Muscle layer of duodenum (tissue), 2 donors: ENCODE measurements around the gene LEF1.

ENCODE experiments used
- H3K27ac ChIP-seq: one replicate; pipeline ENCODE4 v1.7.0; 2013; ENCODE audit warnings: mild to moderate bottlenecking, low read length
- H3K27me3 ChIP-seq: one replicate; pipeline ENCODE4 v1.7.0; 2013; ENCODE audit warnings: low read depth, mild to moderate bottlenecking, control low read depth, low read length
- H3K36me3 ChIP-seq, 2 donors: one replicate each; pipeline ENCODE4 v1.7.0; 2013; ENCODE audit warnings: low read length in 2 of 2, control low read depth in 1 of 2, mild to moderate bottlenecking in 1 of 2; ENCODE audit not compliant: insufficient read depth in 2 of 2, control insufficient read depth in 1 of 2
- H3K4me1 ChIP-seq, 2 donors: one replicate each; pipeline ENCODE4 v1.7.0; 2013; ENCODE audit warnings: low read length in 2 of 2, mild to moderate bottlenecking in 2 of 2, control low read depth in 1 of 2, moderate library complexity in 1 of 2; ENCODE audit not compliant: insufficient read depth in 2 of 2, control insufficient read depth in 1 of 2
- H3K4me3 ChIP-seq, 2 donors: one replicate each; pipeline ENCODE4 v1.7.0; 2013; ENCODE audit warnings: low read length in 2 of 2, low read depth in 1 of 2, mild to moderate bottlenecking in 1 of 2
- H3K9me3 ChIP-seq, 2 donors: one replicate each; pipeline ENCODE4 v1.7.0; 2013; ENCODE audit warnings: low read length in 2 of 2, control low read depth in 1 of 2, mild to moderate bottlenecking in 1 of 2; ENCODE audit not compliant: control insufficient read depth in 1 of 2
- donor health status: healthy.

LEF1 gene

GRCh38 chr4:108081256-108081655 is 87.5 kb downstream of the LEF1 start:
- Histone ChIP-seq H3K27me3 (no peaks in the 10 kb centered on the region), H3K27ac (no peak overlapping the region), H3K9me3 (no peaks in the 10 kb centered on the region), H3K4me3 (no peak overlapping the region), H3K36me3 (no peaks in the 10 kb centered on the region), H3K4me1 (no peaks in the 10 kb centered on the region)

DNA sequence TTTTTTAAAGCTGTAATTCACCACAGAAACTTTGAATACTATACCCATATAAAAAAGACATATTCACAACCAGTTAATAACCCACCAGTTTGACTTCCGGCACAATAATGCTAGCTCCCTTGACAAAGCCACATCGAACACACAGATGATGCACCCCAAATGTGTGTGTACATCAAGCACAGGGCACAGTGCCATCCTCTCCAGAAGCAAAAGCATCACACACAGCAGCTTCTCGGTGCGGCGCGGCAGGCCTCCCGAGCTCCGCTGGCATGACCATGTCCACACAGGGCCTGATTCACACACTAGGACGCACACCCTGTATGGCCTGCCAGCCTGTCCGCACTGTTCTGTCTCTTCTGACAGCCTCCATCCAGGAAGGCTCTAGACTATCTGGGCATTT is 88.0 kb downstream of the LEF1 start:
- Histone ChIP-seq H3K9me3 (no peaks in the 10 kb centered on the region), H3K4me1 (no peaks in the 10 kb centered on the region), H3K36me3 (no peaks in the 10 kb centered on the region), H3K4me3 (no peak overlapping the region), H3K27ac (no peak overlapping the region), H3K27me3 (no peaks in the 10 kb centered on the region)

- Histone ChIP-seq H3K4me3 (no peak overlapping the region), H3K4me1 (no peaks in the 10 kb centered on the region), H3K27ac (no peak overlapping the region), H3K9me3 (no peaks in the 10 kb centered on the region), H3K36me3 (no peaks in the 10 kb centered on the region), H3K27me3 (no peaks in the 10 kb centered on the region)
These were observed 90.6 kb downstream of the LEF1 start for GRCh38 chr4:108078024-108078733.

DNA sequence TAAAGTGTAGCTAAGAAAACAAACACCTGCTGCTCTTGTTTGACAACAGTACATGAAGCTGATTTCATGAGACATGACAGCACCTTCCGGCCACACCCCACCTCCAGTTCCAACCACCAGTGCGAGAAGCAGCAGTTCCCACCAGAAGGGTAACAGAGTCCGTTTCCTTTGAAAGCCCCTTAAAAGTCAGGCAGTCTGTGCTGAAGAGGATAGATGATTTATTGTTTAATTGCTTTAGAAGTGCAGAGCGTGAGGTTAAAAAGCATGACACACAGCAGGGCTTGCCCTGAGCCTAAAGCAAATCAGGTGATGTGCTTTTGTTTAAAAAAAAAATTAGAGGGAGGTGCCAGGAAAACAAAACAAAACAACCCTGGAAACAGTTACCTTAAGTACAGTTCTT is 96.4 kb downstream of the LEF1 start:
- Histone ChIP-seq H3K36me3 (no peaks in the 10 kb centered on the region), H3K27ac (no peak overlapping the region), H3K27me3 (no peaks in the 10 kb centered on the region), H3K9me3 (no peaks in the 10 kb centered on the region), H3K4me1 (no peaks in the 10 kb centered on the region), H3K4me3 (no peak overlapping the region)

DNA sequence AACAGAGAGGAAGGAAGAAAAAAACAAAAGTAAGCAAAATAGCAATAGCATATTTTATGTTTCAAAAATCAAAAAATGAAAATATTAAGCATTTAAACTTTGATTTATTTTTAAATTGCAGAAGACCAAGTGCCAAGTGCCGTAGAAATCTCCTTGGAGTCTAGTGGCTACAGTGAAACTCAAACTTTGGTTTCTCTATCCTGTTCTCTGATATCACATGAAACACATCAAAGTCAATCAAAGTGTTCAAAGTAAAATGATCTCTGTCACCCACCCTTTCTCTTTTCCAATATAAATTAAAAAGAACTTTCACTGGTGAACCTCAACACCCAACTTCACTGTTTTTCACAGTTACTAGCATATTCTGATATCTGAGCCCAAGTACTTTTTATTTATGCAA is 98.0 kb downstream of the LEF1 start:
- no peak overlapping the region for H3K4me3 ChIP-seq
- H3K27ac ChIP-seq, result no peak overlapping the region
- H3K4me1 ChIP-seq, result no peaks in the 10 kb centered on the region
- H3K9me3 ChIP-seq, result no peaks in the 10 kb centered on the region
- H3K27me3 ChIP-seq, result no peaks in the 10 kb centered on the region
- no peaks in the 10 kb centered on the region for H3K36me3 ChIP-seq

DNA sequence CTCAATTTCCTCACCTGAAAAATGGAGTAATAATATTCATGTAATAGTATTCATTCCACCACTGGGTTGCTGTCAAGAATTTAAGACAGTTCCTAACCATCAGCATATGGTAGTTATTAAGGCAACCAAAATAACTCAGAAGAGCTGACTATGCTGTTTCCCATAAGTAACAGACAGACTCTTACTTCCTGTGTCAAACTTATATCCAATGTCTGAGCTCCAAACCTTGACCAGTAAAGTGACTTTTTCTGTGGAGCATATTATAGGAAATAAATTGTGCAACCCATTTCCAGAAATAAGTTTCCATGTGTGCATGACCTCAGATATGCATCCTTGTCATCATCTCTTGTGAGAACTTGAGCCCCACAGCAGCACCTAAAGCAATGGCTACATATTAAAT is 100.3 kb downstream of the LEF1 start:
- Histone ChIP-seq H3K9me3 (no peaks in the 10 kb centered on the region), H3K27me3 (no peaks in the 10 kb centered on the region), H3K27ac (no peak overlapping the region), H3K4me3 (no peak overlapping the region), H3K4me1 (no peaks in the 10 kb centered on the region), H3K36me3 (no peaks in the 10 kb centered on the region)

- Histone ChIP-seq H3K4me3 (no peak overlapping the region), H3K9me3 (no peaks in the 10 kb centered on the region), H3K27me3 (no peaks in the 10 kb centered on the region), H3K27ac (no peak overlapping the region), H3K36me3 (no peaks in the 10 kb centered on the region), H3K4me1 (no peaks in the 10 kb centered on the region)
These were observed 107.9 kb downstream of the LEF1 start for GRCh38 chr4:108060686-108061321.

DNA sequence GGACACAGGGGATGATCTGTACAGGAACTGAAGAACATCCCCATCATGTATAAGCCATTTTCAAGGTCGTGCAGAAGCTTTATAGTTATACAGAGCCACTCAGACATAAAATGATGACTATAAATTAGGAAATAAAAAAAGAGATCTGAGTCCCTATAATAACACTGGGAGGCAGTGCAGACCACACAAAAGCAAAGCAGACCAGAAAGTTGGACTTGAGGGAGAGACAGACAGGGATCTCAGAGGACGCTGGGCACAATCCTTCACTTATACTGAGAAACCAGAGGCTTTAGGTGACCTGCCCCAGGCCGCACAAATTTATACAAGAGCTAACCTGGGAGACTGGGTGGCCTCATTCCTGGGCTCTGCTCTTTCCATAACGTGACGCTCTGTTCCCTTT is 108.6 kb downstream of the LEF1 start:
- H3K27ac ChIP-seq, result no peak overlapping the region
- H3K4me1 ChIP-seq, result no peaks in the 10 kb centered on the region
- H3K27me3 ChIP-seq, result no peaks in the 10 kb centered on the region
- H3K36me3 ChIP-seq, result no peaks in the 10 kb centered on the region
- no peaks in the 10 kb centered on the region for H3K9me3 ChIP-seq
- no peak overlapping the region for H3K4me3 ChIP-seq

GRCh38 chr4:108058685-108059440 is 109.9 kb downstream of the LEF1 start:
- Histone ChIP-seq H3K36me3 (no peaks in the 10 kb centered on the region), H3K9me3 (no peaks in the 10 kb centered on the region), H3K4me1 (no peaks in the 10 kb centered on the region), H3K27me3 (no peaks in the 10 kb centered on the region), H3K27ac (no peak overlapping the region), H3K4me3 (no peak overlapping the region)

GRCh38 chr4:108056418-108056817 is 112.3 kb downstream of the LEF1 start:
- H3K27me3 ChIP-seq, result no peaks in the 10 kb centered on the region
- H3K4me3 ChIP-seq, result no peak overlapping the region
- no peaks in the 10 kb centered on the region for H3K4me1 ChIP-seq
- no peak overlapping the region for H3K27ac ChIP-seq
- H3K9me3 ChIP-seq, result no peaks in the 10 kb centered on the region
- no peaks in the 10 kb centered on the region for H3K36me3 ChIP-seq

DNA sequence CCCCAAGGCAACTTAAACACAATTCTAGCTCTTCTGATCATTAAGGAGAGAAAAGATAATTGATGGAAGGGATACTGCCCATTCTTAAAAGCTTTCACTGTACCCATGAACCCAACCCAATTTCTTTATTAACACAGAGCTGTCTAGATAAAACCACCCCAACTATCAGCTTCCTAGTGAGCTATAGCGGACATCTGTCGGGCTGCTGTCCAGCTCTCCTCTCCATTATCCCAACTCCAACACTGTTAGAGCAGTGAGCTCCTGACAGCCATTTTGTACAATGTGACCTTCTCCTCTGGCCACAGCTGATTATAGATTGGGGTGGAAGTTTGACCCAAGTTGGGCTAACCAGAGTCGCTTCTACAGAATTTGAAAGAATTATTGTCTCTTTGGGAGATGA is 112.9 kb downstream of the LEF1 start:
- Histone ChIP-seq H3K4me3 (no peak overlapping the region), H3K9me3 (no peaks in the 10 kb centered on the region), H3K36me3 (no peaks in the 10 kb centered on the region), H3K27ac (no peak overlapping the region), H3K27me3 (no peaks in the 10 kb centered on the region), H3K4me1 (no peaks in the 10 kb centered on the region)
